ENCODE measurements around the gene TREX2.

TREX2 gene

DNA sequence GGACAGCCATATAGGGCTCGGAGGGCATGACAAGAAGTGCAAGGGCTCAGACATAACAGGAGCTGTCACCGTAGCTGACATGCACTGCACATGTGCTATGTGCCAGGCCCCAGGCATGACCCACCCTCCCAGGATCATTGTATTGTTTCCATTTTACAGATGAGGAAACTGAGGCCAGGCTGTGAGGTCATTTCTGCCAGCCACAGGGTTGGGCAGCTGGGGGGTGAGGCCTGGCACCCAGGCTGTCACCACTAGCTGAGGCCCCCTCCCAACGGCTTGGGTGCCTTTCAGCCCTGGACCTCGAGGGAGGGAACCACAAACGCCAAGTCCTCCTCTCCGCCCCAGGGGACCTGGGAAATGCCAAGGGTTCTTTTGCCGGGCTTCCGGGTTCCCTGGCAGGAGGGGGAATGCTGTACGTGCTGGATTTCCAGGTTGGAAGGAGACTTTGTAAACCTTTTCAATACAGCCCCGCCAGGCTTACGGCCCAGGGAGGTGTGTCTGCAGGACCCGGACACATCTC lies 12.6 kb downstream of the TREX2 start:
- no peak for DNase-seq

DNA sequence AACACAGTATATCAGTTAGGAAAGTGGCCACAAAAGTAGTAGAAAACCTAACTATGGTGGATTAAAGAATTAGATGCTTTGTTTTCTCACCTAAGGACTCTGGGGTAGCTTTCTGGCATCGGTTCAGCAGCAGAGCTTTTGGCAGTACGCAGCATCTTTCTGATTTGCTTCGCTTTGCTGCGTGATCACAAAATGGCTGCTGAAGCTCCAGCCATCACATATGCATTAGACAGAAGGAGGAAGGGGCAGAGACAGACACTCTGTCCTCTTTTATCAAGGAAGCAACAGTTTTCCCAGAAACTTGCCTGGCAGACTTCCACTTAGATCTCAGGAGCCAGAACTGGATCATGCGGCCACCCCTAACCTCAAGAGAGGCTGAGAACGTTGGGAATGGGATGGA lies 15.1 kb downstream of the TREX2 start:
- DNase-seq = no peak

DNA sequence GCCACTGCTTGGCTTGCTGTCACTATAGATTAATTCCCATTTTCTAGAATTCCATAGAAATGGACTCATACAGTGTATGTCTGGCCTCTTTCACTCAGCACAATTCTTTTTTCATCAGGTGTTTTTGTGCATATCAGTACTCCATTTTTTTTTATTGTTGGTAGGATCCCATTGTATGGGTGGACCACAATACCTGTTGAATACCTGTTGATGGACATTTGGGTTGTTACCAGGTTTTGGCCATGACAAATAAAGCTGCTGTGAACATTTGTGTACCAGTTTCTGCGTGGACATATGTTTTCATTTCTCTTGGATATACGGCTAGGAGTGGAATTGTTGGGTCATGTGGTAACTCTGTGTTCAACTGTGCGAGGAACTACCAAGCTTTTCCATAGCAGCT lies 19.7 kb downstream of the TREX2 start:
- no peak for DNase-seq

DNA sequence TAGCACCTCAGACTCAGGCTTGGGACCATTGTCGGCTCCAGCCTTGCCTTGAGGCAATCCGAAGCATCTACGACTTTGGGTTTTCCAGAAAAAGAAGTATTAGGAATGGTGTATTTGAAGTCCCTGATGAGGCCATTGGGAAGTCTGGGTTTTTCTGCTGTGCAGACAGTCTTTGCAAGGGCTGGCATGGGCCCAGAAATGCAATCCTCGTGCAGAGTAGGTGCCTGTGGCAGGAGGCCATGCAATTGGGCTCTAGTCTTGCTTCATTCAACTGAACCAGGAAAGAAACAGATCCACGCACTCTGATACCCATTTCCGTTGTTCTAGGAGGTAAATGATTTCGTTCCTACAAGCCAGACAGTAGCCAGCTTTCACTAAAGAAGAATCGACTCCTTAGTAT lies 22.2 kb downstream of the TREX2 start:
- no peak for DNase-seq

DNA sequence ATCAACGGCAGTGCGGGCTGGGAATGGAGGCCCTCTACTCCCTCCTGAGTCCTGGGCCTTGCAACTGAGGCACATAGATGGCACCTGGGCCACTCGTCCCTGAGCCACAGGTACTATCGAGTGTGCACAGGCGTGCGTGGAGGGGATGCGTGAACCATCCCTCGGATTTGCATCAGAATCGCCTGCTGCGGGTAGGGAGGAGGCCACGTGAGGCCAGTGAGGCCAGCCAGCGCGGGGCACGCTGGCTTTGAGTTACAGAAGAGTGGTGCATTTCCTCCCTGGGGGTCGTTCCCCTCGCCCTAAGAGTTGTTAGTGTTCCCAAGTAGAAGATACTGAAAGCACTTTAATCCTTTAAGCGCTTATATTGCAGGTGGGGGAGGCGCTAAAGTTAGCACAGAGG lies 24.0 kb downstream of the TREX2 start:
- DNase-seq = no peak

DNA sequence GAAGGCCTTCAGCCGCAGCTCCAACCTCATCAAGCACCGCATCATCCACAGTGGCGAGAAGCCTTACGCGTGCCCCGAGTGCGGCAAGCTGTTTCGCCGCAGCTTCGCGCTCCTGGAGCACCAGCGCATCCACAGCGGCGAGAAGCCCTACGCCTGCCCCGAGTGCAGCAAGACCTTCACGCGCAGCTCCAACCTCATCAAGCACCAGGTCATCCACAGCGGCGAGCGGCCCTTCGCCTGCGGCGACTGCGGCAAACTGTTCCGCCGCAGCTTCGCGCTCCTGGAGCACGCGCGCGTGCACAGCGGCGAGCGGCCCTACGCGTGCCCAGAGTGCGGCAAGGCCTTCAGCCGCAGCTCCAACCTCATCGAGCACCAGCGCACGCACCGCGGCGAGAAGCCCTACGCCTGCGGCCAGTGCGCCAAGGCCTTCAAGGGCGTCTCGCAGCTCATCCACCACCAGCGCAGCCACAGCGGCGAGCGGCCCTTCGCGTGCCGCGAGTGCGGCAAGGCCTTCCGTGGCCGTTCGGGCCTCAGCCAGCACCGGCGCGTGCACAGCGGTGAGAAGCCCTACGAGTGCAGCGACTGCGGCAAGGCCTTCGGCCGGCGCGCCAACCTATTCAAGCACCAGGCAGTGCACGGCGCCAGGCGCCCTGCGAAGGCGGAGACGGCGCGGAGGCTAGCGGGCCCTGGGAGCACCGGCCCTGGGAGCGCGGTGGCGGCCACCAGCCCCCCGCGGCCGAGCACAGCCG lies 24.8 kb downstream of the TREX2 start:
- DNase-seq = no peak

DNA sequence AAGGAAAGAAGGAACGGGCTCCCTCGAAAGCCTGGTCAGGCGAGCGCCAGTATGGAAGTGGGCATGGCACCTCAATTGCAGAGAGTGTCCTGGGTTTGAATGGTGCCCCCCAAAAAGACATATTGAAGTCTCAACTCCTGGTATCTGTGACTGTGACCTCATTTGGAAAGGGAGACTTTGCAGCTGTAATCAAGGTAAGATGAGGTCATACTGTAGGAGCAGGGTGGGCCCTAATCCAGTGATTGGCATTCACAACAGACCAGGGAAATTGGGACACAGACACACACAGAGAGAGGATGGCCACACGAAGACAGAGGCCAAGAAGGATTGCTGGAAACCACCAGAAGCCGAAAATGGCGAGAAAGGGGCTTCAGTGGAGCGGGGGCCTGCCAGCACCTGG lies 28.2 kb downstream of the TREX2 start:
- DNase-seq = no peak

DNA sequence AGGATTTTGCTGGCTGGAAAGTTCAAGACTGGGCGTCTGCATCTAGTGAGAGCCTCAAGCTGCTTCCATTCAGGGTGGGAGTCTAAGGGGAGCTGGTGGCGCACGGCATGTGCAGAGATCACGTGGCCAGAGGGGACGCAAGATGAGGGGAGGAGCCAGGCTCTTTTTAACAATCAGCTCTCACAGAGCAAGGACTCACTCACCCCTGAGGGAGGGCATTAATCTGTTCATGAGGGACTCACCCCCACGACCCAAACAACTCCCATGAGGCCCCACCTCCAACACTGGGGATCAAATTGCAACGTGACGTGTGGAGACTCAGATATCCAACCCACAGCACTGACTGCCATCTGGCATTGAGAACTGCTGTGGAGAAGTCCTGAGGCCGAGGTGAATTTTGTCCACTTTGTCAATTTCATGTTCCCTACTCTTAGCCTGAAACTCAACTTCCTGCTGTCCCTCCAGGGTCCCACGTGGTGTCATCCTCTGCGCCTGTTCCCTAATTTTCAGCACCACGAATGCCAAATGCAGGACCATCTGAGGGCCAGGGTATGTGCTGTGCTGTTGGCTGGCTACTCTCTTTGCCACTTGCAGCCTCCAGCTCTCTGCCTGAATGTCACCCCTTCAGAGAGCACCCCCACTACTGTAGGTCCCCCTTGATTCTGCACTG lies 28.9 kb downstream of the TREX2 start:
- no peak for DNase-seq

DNA sequence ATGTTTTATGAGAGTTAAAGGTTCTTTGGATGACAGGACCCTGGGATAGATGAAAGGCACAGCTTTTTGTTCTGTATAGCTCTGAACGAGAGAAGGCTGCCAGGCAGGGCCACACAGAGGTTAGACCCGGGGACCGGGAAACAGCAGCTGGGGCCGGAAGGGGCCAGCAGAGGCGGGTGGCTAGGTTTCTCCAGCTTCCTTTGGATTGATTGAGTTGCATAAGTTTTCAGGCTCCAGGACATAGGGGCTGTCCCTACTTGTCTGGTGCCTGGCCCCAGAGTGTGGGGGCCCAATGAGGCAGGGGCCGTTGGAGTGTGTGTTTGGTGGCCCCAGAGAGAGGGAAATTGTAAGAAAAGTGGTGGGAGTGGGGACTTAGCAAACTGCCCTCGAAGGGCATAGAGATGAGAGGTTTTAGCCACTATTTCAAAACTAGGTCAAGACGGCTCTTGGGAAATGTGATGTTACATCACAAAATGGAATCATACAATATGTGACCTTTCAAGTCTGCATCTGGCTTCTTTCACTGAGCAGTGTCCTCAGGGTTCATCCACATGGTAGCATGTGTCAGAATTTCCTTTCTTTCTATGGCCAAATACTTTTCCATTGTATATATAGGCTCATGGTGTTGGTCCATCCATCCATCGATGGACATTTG lies 30.9 kb downstream of the TREX2 start:
- DNase-seq = no peak

DNA sequence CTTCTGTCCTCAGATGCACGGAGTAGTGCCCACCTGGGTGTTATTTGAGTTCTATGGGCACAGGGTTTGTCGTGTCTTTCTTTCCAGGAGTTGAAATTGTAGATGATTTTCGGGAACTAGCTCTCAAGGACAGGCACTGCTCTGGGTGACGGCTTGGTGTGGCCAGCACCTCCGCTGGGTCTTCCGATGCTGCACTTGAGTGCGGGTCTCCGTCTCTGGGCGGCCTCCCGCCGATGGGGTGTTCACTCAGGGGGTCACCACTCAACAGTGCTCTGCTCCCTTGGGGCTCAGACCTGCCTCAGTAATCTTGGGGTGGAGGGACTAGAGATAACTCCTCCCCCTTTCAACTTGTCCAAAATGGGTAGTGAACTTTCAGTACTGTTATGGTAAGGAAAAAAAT lies 32.1 kb downstream of the TREX2 start:
- no peak for DNase-seq

DNA sequence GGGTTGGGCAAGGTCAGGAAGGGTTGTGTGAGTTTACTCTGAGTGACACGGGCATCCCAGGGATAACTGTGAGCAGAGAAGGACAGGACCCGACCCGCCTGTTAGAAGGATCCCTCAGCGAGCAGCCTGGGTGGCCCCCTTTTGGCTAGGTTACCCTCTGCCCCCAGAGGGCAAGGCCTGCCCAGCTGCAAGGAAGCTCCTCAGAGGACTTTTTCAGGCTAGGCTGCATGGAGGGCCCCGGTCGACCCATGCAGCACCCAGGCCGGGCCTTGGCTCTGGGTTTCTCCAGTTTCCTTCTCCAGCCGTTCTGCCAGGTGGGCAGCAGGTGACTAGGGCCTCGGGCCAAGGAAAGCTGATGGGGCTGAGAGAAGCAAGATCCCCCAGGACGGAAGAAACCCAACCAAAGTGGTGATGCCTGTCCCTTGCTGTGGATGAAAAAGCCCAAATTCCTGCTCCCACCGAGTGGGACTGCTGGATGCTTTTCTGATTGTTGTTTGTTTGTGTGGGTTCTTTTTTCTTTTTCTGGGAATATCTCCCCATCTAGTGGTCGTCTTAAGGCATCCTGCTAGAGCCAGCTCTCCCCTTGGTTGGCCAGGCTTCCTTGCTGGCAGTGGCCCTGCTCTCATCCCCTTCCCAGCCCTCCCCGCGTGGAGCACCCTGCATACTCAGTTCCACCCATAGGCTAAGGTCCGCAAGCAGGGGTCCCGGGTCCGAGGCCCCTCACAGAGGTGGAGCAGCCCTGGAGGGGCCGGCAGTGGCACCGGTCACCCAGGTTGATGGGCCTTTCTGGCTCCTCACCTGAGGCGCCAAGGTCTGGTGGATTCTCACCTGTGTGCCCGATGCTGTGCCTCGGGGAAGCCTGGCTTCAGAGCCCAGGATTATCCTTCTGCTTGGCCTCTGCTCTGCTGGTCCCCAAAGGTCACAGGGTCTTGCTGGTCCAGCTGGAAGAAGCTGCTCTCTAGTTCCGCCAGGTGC lies 32.8 kb downstream of the TREX2 start:
- no peak for DNase-seq

DNA sequence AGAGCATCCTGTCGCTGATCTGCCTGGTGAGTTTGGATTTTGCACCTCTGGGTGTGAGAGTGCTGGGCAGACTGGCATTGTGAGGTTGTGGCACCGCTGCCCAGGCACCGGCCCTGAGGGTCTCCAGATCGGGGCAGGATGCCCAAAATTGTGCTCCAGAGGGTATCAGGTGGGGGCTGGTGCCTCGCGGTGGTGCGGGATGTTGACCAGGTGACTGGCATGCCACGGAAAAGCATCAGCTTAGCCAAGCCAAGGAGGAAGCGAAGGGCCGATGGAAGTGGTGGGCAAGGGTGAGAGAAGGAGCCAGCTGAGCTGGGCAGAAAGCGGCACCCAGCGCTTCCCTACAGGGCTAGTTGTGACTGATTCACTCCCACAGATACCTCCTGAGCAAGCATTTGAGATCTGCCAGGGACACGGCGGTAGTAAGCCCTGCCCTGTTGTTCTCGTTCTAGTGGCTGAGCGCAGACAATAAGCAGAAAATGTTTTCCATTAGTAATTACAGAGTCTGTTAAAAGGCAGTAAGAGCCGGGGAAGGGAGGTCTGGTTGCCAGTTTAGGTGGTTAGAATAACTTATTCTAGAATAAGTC lies 33.8 kb downstream of the TREX2 start:
- DNase-seq = no peak

DNA sequence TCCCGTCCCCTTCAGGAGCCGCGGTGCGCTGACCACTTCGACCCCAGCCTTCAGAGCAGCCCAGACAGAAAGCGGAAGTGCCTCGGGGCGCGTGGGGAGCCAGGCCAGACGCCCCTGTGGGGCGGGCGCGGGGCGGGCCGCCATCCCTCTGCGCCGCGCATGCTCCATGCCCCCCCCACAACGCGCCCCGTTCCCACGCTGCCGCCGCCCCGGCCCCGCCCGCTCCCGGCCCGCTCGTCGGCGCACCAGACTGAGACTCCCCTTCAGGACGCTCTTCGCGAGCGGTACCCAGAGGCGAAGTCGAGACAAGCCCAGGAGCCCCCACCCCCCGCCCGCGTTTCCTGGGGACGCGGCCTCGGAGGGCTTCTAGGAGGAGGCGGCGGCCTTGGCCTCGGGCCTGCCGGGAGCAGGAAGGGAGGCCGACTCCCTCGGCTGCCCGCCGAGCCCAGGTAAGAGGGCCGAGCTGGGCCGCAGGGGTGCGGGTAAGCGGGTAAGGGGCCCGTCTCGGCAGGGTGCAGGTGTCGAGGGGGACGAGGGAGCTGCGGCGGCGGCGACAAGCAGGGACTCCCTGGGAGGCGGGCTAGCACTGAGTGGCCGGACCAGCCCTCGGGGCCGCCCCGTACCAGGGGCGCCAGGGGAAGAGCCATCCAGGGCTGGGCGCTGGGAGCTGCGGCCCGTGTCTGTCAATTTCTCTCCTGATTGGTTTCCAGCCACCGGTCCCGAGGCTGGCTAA lies 34.4 kb downstream of the TREX2 start, which contains the start of gene ZFP92:
Gene ZFP92 (plus strand): TSS at position 218 of the 733 bp plus-strand sequence. CDS start 6,851 bp downstream, outside the sequence.
- DNase-seq = peak; percentile 56

DNA sequence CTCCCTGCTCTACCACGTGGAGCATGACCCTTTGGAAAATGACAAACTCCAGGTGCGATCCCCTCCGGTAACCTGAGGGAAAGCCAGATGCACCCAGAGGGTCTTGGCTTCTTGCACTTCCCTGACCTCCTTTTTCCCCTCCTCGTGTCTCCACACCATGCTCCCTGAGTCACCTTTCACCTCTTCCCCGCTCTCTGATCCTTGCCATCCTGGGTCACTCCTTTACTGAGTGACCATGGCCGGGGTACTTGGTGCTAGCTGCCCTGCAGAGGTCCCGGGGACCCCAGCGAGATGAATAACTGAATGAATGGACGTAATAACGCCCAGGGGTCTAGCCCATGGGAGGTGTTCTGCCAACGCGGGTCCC lies 35.0 kb downstream of the TREX2 start:
- DNase-seq = no peak

DNA sequence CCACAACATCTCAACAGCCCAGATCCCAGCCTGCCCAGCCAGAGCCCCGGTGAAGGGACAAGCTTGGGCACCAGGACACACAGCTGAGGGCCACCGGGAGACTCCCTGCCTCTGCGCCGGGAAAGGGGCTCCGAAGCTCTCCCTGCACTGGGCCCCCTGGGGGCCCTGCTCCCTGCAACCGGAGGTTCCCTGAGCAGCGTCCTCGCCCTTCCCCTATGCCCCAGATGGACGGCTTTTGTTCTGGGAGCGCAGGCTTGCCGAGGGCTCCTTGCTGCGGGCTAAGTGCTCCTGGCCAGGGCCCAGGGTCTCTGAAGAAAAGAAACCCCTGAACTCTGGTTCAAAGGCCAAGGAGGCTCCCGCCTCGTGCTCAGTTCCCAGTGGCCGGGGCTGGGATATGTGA lies 35.5 kb downstream of the TREX2 start:
- no peak for DNase-seq

DNA sequence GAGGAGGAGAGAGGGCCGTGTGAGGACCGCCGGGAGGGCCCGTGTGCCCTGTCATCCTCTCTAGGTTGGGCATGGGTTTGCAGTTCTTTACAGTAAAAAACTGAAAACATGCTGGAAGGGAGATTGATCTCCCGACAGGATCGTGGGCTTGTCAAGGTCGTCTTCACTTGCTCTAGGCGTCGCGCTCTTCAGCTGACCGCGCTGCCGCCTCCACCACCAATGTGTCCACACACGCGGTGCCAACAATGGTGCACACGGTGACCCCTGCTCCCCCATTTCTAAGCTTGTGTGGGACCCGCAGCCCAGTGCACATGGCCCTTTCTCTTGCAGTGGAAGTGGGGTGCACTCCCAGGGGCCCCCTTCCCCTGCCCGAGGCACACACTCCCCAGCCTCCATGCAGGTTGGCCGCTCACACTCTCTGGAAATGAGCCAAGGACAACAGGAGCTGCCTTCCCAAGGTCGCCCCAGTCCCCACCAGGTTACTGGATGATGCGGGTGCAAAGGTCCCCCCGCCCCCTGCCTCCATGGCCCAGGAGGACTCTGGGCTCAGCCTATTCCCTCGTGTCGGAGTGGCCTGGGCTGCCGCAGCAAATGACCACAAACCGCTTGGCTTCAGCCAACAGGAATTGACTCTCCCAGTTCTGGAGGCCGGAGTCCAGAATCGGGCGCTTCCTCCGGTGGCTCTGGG lies 36.3 kb downstream of the TREX2 start:
- no peak for DNase-seq

DNA sequence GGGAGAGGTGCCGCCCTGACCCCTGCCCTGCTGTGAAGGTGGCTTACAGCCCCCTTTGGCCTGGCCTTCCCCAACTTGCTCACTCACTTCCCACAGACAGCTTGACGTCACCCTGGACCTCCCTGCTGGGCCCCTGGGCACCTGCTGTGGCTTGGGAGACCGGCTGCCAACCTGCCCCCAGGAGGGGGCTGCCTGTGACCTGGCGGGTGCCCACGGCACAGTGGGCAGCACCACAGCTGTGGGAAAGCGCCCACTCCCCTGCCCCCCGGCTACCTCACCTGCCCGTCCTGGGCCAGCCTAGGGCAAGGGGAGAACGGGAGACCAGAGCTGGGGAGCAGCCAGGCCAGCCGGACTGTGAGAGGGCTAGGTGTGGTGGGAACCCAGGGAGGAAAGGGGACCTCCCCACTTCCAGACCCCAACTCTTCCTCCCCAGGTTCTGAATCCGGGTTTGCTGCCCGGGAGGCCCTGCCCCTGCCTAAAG lies 36.9 kb downstream of the TREX2 start:
- no peak for DNase-seq

DNA sequence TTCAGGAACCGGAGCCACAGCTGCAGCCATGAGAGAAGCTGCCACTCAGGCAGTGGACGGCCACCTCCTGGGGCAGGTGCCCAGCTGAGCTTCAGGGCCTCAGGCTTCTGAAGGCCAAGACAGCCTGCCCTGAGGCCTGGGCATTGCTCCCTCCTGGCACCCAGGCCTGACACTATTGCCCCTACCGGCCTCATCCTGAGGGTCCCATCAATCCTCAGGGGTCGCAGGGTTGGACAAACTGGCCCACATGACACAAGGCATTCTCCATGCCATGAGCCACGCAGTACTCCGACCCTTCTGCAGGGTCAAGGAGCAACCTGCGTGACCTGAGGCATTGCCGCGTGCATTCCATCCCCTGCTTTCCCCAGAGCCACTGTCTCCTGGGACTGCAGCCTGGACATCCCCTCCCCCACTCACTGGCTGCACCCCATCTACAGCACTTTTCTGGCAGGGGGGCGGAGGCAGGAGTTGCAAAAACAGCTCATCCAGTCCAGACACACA lies 37.6 kb downstream of the TREX2 start:
- DNase-seq = no peak

DNA sequence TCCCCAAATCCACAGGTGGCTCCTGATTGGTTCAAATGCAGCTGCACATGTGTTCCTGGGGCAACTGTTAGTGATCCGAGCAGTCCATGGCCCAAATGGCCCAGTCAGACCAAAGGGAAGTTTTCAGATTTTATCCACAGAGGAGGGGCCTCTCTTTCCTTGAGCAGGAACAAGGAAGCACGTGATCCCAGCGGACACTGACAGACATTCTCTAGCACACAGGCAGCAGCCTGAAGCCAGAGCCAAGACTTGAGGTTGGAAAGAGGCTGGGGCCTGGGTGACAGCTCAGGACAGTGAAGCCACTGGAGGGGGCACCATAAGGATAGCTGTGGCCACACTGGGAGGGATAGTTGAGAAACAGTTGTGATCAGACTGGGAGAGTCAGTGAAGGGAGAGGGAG lies 38.1 kb downstream of the TREX2 start:
- no peak for DNase-seq

DNA sequence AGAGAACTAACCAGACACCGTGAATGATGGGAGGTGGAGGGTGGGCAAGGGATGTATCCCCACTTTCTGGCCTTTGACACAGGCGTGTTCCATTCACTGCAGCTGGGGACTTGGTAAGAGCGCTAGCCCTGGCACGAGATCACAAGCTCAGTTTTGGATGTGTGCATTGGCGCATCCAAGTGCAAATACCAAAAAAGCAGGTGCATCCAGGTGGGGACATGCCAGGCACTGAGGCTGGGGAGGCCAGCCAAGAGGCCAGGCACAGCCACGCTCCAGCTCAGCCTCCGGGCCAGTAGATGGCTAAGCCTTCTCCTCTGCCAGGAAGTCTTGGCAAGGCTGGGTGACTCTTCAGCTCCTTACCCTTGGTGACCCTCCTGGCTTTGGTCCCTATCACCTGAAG lies 39.0 kb downstream of the TREX2 start:
- DNase-seq = no peak

DNA sequence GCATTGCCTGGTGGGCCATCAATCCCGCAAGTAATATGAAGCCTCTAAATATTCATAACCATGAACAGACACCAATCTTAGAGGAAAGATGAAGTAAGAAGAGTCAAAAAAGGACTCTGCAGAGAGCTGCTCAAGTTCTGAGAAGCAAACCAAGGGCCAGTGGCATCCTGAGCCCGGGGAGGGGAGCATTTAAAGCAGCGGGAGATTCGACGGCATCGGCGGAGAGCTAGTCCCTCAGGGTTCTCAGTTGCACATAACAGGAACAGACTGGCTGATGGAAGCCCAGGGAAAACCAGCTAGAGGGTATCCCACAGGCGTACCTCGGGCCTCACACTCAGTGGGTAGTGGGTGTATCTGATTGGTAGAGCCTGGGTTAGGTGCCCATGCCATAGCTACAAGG lies 39.8 kb downstream of the TREX2 start:
- no peak for DNase-seq
